Ovary (tissue), 3 donors: ENCODE measurements around the gene RECQL.

Experiments used
- EP300 ChIP-seq: sonication (generic); formaldehyde crosslinking; IDR thresholded peaks from one replicate; pipeline ENCODE4 v1.6.1; 2017; ENCODE audit warnings: antibody characterized with exemption
- POLR2A ChIP-seq: fragments of 450-650 bp; IDR thresholded peaks from one replicate; pipeline ENCODE4 v1.6.1; 2017; ENCODE audit warnings: antibody characterized with exemption, mild to moderate bottlenecking, moderate library complexity
- TF ChIP-seq, protein P1 (sequence below), 3 donors: fragments of 450-650 bp in 2 of 3; fragments of 200-600 bp in 1 of 3; IDR thresholded peaks; one replicate each; pipeline versions ENCODE4 v1.5.1 to v1.8.0; 2016 to 2022; ENCODE audit warnings: antibody characterized with exemption in 3 of 3, mild to moderate bottlenecking in 1 of 3
- donor health status: DM: no; HTN: no; CAD: no.

- TF ChIP-seq, protein P1, sequence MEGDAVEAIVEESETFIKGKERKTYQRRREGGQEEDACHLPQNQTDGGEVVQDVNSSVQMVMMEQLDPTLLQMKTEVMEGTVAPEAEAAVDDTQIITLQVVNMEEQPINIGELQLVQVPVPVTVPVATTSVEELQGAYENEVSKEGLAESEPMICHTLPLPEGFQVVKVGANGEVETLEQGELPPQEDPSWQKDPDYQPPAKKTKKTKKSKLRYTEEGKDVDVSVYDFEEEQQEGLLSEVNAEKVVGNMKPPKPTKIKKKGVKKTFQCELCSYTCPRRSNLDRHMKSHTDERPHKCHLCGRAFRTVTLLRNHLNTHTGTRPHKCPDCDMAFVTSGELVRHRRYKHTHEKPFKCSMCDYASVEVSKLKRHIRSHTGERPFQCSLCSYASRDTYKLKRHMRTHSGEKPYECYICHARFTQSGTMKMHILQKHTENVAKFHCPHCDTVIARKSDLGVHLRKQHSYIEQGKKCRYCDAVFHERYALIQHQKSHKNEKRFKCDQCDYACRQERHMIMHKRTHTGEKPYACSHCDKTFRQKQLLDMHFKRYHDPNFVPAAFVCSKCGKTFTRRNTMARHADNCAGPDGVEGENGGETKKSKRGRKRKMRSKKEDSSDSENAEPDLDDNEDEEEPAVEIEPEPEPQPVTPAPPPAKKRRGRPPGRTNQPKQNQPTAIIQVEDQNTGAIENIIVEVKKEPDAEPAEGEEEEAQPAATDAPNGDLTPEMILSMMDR (IDR thresholded peaks at IDR 0.05) = no peak
- TF ChIP-seq POLR2A (no peak), EP300 (no peak)
Measured at GRCh38 chr12:21478756-21479455, 22.5 kb downstream of the RECQL start.
